Measurements from ENCODE around the gene MYH2.

MYH2 gene

DNA sequence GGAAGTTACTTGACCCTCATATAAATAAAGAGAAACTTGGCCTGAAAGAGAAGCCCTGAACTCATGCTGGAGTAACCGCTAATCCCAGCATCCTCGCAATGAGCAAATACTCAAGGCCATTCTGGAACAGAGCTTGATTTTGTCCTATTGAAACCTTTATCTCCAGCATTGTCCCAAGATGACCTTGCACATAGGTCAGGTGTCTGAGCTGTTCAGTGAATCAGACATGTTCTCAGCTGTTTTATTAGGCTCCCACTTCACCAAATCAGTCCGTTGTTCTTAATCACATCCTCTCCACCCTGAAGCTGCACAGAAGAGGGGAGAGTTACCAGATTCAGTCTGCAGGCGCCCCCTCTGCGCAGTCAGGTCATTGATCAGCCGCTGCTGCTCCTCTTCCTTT, 22.0 kb downstream of the MYH2 start:
- TF ChIP-seq CTCF (IDR thresholded peaks at IDR 0.05) = no peak
- no peaks in the 10 kb centered on the region for H3K4me1 ChIP-seq (ENCODE audit: control insufficient read depth in 1 of 2, insufficient read depth in 1 of 2, low read depth in 1 of 2, low read length in 1 of 2)
- H3K36me3 ChIP-seq = no peaks in the 10 kb centered on the region
- no peak overlapping the region for H3K27ac ChIP-seq
- no peaks in the 10 kb centered on the region for H3K9me3 ChIP-seq
- H3K4me3 ChIP-seq (ENCODE audit: low read depth in 1 of 2, low read length in 1 of 2) = no peak overlapping the region
- no peaks in the 10 kb centered on the region for H3K27me3 ChIP-seq

- TF ChIP-seq CTCF (IDR thresholded peaks at IDR 0.05) = no peak
- Histone ChIP-seq H3K27me3 (no peaks in the 10 kb centered on the region), H3K27ac (no peak overlapping the region), H3K9me3 (no peaks in the 10 kb centered on the region), H3K4me3 (ENCODE audit: low read depth in 1 of 2, low read length in 1 of 2) (no peak overlapping the region), H3K4me1 (ENCODE audit: control insufficient read depth in 1 of 2, insufficient read depth in 1 of 2, low read depth in 1 of 2, low read length in 1 of 2) (no peaks in the 10 kb centered on the region), H3K36me3 (no peaks in the 10 kb centered on the region)
These were observed 22.9 kb downstream of the MYH2 start for GRCh38 chr17:10526517-10526916.

- no peak for TF ChIP-seq CTCF (IDR thresholded peaks at IDR 0.05)
- H3K4me3 ChIP-seq (ENCODE audit: low read depth in 1 of 2, low read length in 1 of 2) = no peak overlapping the region
- H3K27ac ChIP-seq = no peak overlapping the region
- no peaks in the 10 kb centered on the region for H3K4me1 ChIP-seq (ENCODE audit: control insufficient read depth in 1 of 2, insufficient read depth in 1 of 2, low read depth in 1 of 2, low read length in 1 of 2)
- peaks cover 7% of the 10 kb centered on the region for H3K27me3 ChIP-seq
- no peaks in the 10 kb centered on the region for H3K36me3 ChIP-seq
- no peaks in the 10 kb centered on the region for H3K9me3 ChIP-seq
These were observed 26.4 kb downstream of the MYH2 start for GRCh38 chr17:10523064-10523463.

DNA sequence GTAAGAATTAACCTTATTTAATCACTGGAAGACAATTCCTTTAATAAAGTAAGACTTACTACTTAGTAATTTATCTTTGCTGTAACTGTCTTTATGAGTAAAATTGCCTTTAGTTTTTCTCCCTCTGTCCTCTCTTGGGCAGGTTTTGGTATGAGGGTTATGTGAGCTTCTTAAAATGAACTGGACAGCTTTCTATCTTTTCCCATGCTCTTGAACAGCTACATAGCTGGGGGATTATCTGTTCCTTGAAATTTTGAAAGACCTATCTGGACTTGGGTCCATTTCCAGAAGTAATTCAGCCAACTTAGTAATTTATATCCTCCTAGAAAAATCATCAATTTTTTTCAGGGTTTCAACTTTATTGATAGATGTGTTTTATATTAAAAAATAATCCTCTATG, 27.5 kb downstream of the MYH2 start:
- no peak overlapping the region for H3K27ac ChIP-seq
- H3K27me3 ChIP-seq = peaks cover 7% of the 10 kb centered on the region
- no peaks in the 10 kb centered on the region for H3K9me3 ChIP-seq
- H3K4me1 ChIP-seq (ENCODE audit: control insufficient read depth in 1 of 2, insufficient read depth in 1 of 2, low read depth in 1 of 2, low read length in 1 of 2) = no peaks in the 10 kb centered on the region
- H3K36me3 ChIP-seq = no peaks in the 10 kb centered on the region
- no peak overlapping the region for H3K4me3 ChIP-seq (ENCODE audit: low read depth in 1 of 2, low read length in 1 of 2)
- no peak for TF ChIP-seq CTCF (IDR thresholded peaks at IDR 0.05)

DNA sequence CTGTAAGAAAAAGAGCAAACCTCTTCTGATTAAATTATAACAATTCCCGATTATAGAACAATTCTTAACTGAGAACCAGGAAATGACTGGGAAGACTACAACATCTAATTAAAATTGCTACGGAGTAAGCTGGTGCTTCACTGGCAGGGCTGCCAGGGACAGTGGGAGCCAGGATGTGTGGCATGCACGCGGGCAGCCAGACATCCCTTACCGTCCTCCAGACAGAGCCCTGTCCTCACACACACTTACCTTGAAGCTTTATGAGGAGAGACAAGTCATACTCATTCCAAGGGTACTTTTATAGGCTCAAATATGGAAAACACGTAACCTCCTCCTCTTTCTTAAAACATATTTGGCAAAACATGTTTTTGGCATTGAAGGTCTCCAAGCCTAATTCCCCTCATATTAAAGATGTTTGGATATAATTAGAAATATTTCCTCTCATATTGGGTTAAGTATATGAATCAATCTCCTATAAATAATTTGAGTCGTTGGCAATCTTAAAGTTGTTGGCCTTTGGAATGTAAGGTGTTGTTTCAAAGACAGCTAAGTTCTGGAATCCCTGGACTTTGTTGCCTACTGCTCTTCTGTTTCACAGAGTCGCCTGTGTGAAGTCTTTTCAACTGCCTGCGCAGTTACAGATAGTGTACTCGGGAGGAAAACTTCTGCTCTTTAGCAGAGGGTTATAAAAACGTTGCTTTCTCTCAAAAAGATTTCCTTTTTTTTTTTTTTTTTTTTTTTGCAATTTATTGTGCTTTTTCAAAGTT, 31.0 kb downstream of the MYH2 start, which contains the start of gene MYH1:
MYH1 (minus strand) TSS at position 272 of the 767 bp plus-strand sequence. CDS start 1,900 bp downstream, outside the sequence.
- H3K27ac ChIP-seq = no peak within 1 kb of the TSS
- TF ChIP-seq CTCF (IDR thresholded peaks at IDR 0.05) = no peak

More for the DNA sequence above, 31.0 kb downstream of the MYH2 start, which contains the start of gene MYH1:
- H3K4me1 ChIP-seq (ENCODE audit: control insufficient read depth in 1 of 2, insufficient read depth in 1 of 2, low read depth in 1 of 2, low read length in 1 of 2) = no peaks in the 10 kb centered on the region
- H3K27me3 ChIP-seq = peaks cover 7% of the 10 kb centered on the region
- H3K4me3 ChIP-seq (ENCODE audit: low read depth in 1 of 2, low read length in 1 of 2) = no peak within 1 kb of the TSS
- H3K9me3 ChIP-seq = no peaks in the 10 kb centered on the region
- H3K36me3 ChIP-seq = no peaks in the 10 kb centered on the region
